IMR-90 (cell line): Measurements from ENCODE around the gene BTF3. TPM values are rescaled to one million over a fixed set of nuclear protein-coding genes. Genes with fewer than 3 reads are reported as not detected.

ENCODE experiments used
- ATAC-seq: fragments of 200-7000 bp; cut with Tn5 transposase; 2 replicates; pipeline ENCODE4 v1.9.1; 2020; ENCODE audit warnings: low read depth, mild to moderate bottlenecking, moderate library complexity
- BruUV-seq: library from RNA; stranded (reverse); fragments of 400-500 nt; replicated peaks from 2 replicates; lab custom pipeline; 2021; lab: Mats Ljungman, UMichigan
- CTCF ChIA-PET: fragments of 300-600 bp; formaldehyde crosslinking; extraction: SDS; loops from one replicate; lab custom pipeline; 2021; ENCODE audit warnings: antibody characterized with exemption; lab: Yijun Ruan, JAX
- POLR2A ChIA-PET: fragments of 300-600 bp; sonication (Branson Sonifier 250); formaldehyde crosslinking; loops from one replicate; lab custom pipeline; 2022; ENCODE audit warnings: antibody characterized with exemption; ENCODE audit not compliant: unreplicated experiment; lab: Charles Lee
- DNase-seq: peaks from one replicate; pipeline ENCODE4 v3.0.0; 2013
- H2AFZ ChIP-seq: replicated peaks from 2 replicates; pipeline ENCODE3; 2013; ENCODE audit warnings: low read length, mild to moderate bottlenecking; ENCODE audit not compliant: poor library complexity
- H2AK5ac ChIP-seq: 2 replicates; pipeline ENCODE4 v1.6.1; 2013; ENCODE audit warnings: low read depth, low read length, inconsistent platforms
- H2AK9ac ChIP-seq: replicated peaks from 2 replicates; pipeline ENCODE3; 2013; ENCODE audit warnings: mild to moderate bottlenecking, low read depth, low read length, moderate library complexity; ENCODE audit not compliant: poor library complexity
- H2BK120ac ChIP-seq: 2 replicates; pipeline ENCODE4 v1.6.1; 2013; ENCODE audit warnings: low read depth, low read length, inconsistent platforms
- H2BK15ac ChIP-seq: 3 replicates; pipeline ENCODE4 v1.6.1; 2013; ENCODE audit warnings: low read depth, low read length, inconsistent platforms
- H2BK20ac ChIP-seq: 2 replicates; pipeline ENCODE4 v1.6.1; 2013; ENCODE audit warnings: low read depth, mild to moderate bottlenecking, inconsistent platforms, low read length, moderate library complexity
- H2BK5ac ChIP-seq: 2 replicates; pipeline ENCODE4 v1.6.1; 2013; ENCODE audit warnings: mild to moderate bottlenecking, low read depth, low read length, inconsistent platforms; ENCODE audit not compliant: poor library complexity, severe bottlenecking
- H3K14ac ChIP-seq: replicated peaks from 2 replicates; pipeline ENCODE4 v1.6.1; 2013; ENCODE audit warnings: low read depth, low read length, inconsistent platforms
- H3K18ac ChIP-seq: 2 replicates; pipeline ENCODE4 v1.6.1; 2013; ENCODE audit warnings: low read depth, low read length, control low read depth
- H3K23ac ChIP-seq: 2 replicates; pipeline ENCODE4 v1.6.1; 2013; ENCODE audit warnings: low read depth, low read length, inconsistent platforms
- H3K27ac ChIP-seq: 2 replicates; pipeline ENCODE4 v1.5.1; 2013; ENCODE audit warnings: mild to moderate bottlenecking, control low read depth, low read length; ENCODE audit not compliant: insufficient read depth
- H3K27me3 ChIP-seq: 2 replicates; pipeline ENCODE4 v1.6.1; 2013; ENCODE audit warnings: low read length; ENCODE audit not compliant: control insufficient read depth, insufficient read depth
- H3K36me3 ChIP-seq: 2 replicates; pipeline ENCODE4 v1.6.1; 2013; ENCODE audit warnings: low read length, mixed read lengths; ENCODE audit not compliant: control insufficient read depth, insufficient read depth
- H3K4ac ChIP-seq: 2 replicates; pipeline ENCODE4 v1.6.1; 2013; ENCODE audit warnings: low read depth, low read length, inconsistent platforms
- H3K4me1 ChIP-seq: 2 replicates; pipeline ENCODE4 v1.6.1; 2013; ENCODE audit warnings: low read length, mixed read lengths; ENCODE audit not compliant: control insufficient read depth, insufficient read depth
- H3K4me2 ChIP-seq: 2 replicates; pipeline ENCODE4 v1.6.1; 2013; ENCODE audit warnings: low read depth, mild to moderate bottlenecking, control low read depth, low read length, moderate library complexity
- H3K4me3 ChIP-seq: 2 replicates; pipeline ENCODE4 v1.5.1; 2013; ENCODE audit warnings: low read depth, mild to moderate bottlenecking, control low read depth, low read length, moderate library complexity; ENCODE audit not compliant: insufficient read depth
- H3K56ac ChIP-seq: 2 replicates; pipeline ENCODE4 v1.6.1; 2013; ENCODE audit warnings: low read length, inconsistent platforms; ENCODE audit not compliant: insufficient read depth; ENCODE audit errors: extremely low read depth
- H3K79me1 ChIP-seq, 2 experiments: 2 replicates each; pipeline ENCODE4 v1.6.1; 2013; ENCODE audit warnings: low read length in 2 of 2, inconsistent platforms in 1 of 2, low read depth in 1 of 2
- H3K9ac ChIP-seq: 2 replicates; pipeline ENCODE4 v1.6.1; 2013; ENCODE audit warnings: low read depth, low read length, control low read depth
- H3K9me1 ChIP-seq: 2 replicates; pipeline ENCODE4 v1.6.1; 2013; ENCODE audit warnings: low read length, inconsistent platforms; ENCODE audit not compliant: insufficient read depth
- H3K9me3 ChIP-seq: 2 replicates; pipeline ENCODE4 v1.6.1; 2013; ENCODE audit warnings: low read length; ENCODE audit not compliant: control insufficient read depth, insufficient read depth
- H4K20me1 ChIP-seq: 2 replicates; pipeline ENCODE4 v1.6.1; 2013; ENCODE audit warnings: low read length, inconsistent platforms; ENCODE audit not compliant: insufficient read depth
- H4K5ac ChIP-seq: 2 replicates; pipeline ENCODE4 v1.6.1; 2013; ENCODE audit warnings: mild to moderate bottlenecking, low read depth, low read length, control low read depth
- H4K8ac ChIP-seq, 2 experiments: 2 replicates each; pipeline ENCODE4 v1.6.1; 2013; ENCODE audit warnings: low read depth in 2 of 2, low read length in 2 of 2, control low read depth in 1 of 2, inconsistent platforms in 1 of 2
- H4K91ac ChIP-seq: 2 replicates; pipeline ENCODE4 v1.6.1; 2013; ENCODE audit warnings: low read depth, low read length, inconsistent platforms; ENCODE audit not compliant: insufficient read depth
- CEBPB ChIP-seq: IDR thresholded peaks from 2 replicates; pipeline ENCODE4 v1.6.1; 2012; ENCODE audit warnings: low read depth, low read length, improper control_type of control experiment
- CHD1 ChIP-seq: IDR thresholded peaks from 2 replicates; pipeline ENCODE4 v1.6.1; 2012; ENCODE audit warnings: low read depth, low read length, improper control_type of control experiment
- FOS ChIP-seq: fragments of 150-350 bp; IDR thresholded peaks from 2 replicates; pipeline ENCODE4 v1.6.1; 2016; ENCODE audit warnings: low read depth, low read length
- MAFK ChIP-seq: IDR thresholded peaks from 2 replicates; pipeline ENCODE4 v1.6.1; 2012; ENCODE audit warnings: low read depth, low read length, improper control_type of control experiment
- NFE2L2 ChIP-seq: fragments of 150-350 bp; IDR thresholded peaks from 2 replicates; pipeline ENCODE4 v1.6.1; 2016; ENCODE audit warnings: low read depth, mild to moderate bottlenecking, low read length
- POLR2A ChIP-seq: IDR thresholded peaks from 2 replicates; pipeline ENCODE4 v1.6.1; 2012; ENCODE audit warnings: mild to moderate bottlenecking, low read depth, low read length
- RAD21 ChIP-seq: IDR thresholded peaks from 2 replicates; pipeline ENCODE4 v1.6.1; 2012; ENCODE audit warnings: low read length, improper control_type of control experiment
- RCOR1 ChIP-seq: IDR thresholded peaks from 2 replicates; pipeline ENCODE4 v1.6.1; 2012; ENCODE audit warnings: mild to moderate bottlenecking, low read length, improper control_type of control experiment; ENCODE audit not compliant: insufficient replicate concordance
- SMC3 ChIP-seq: fragments of 150-350 bp; IDR thresholded peaks from 2 replicates; pipeline ENCODE4 v1.6.1; 2016; ENCODE audit warnings: low read depth, mild to moderate bottlenecking, antibody characterized with exemption, low read length, moderate library complexity
- WGBS, 2 experiments: methylation state at CpG; one replicate each; pipeline versions ENCODE4 v1.1.5 to v1.1.7; 2013; ENCODE audit warnings: missing lambda C conversion rate in 2 of 2; ENCODE audit not compliant: insufficient read length in 1 of 2; ENCODE audit errors: extremely low coverage in 2 of 2; 5-methylcytosine and 5-hydroxymethylcytosine counted together
- dilution Hi-C: fragments of 300-500 bp; cut with HindIII; formaldehyde crosslinking; loops from one replicate; pipeline ENCODE4 v1.14.3; 2018; ENCODE audit warnings: low sequenced_read_pairs; ENCODE audit not compliant: unreplicated experiment
- in situ Hi-C: fragments of 300-500 bp; cut with MboI; formaldehyde crosslinking; loops from 3 replicates; pipeline ENCODE4 v1.14.3; 2019; ENCODE audit warnings: low sequenced_read_pairs, inconsistent platforms, mixed read lengths
- intact Hi-C: fragments of 100-400 bp; cut with micrococcal nuclease; formaldehyde crosslinking; loops from 2 replicates; pipeline ENCODE4 v1.10.0; 2022
- polyA plus RNA-seq, 3 experiments: library from polyadenylated mRNA; depleted of rRNA; stranded (reverse); fragments of >200 nt; gene quantifications; 2 replicates each; pipeline ENCODE4 v1.2.3, GENCODE V29; 2012; ENCODE audit warnings: low replicate concordance in 1 of 3
- total RNA-seq: library from RNA; depleted of rRNA; stranded (reverse); fragments of >200 nt; gene quantifications from 2 replicates; pipeline ENCODE4 v1.2.3, GENCODE V29; 2012
- TF ChIP-seq, protein P1 (sequence below): conservative IDR thresholded peaks from 2 replicates; pipeline ENCODE4 v1.5.1; 2012; ENCODE audit warnings: mild to moderate bottlenecking, low read depth, low read length, improper control_type of control experiment
- TF ChIP-seq, protein P2 (sequence below): fragments of 150-350 bp; IDR thresholded peaks from 2 replicates; pipeline ENCODE4 v1.6.1; 2017; ENCODE audit warnings: mild to moderate bottlenecking, antibody characterized with exemption, low read length, low read depth
- TF ChIP-seq, protein P3 (sequence below): fragments of 150-350 bp; IDR thresholded peaks from 2 replicates; pipeline ENCODE4 v1.6.1; 2016; ENCODE audit warnings: low read depth, mild to moderate bottlenecking, low read length, moderate library complexity, borderline replicate concordance

BTF3 gene
- total and polyA plus RNA-seq, 2 of the 4 experiments (the other 2 are of a cell fraction), result 225 to 443 TPM

DNA sequence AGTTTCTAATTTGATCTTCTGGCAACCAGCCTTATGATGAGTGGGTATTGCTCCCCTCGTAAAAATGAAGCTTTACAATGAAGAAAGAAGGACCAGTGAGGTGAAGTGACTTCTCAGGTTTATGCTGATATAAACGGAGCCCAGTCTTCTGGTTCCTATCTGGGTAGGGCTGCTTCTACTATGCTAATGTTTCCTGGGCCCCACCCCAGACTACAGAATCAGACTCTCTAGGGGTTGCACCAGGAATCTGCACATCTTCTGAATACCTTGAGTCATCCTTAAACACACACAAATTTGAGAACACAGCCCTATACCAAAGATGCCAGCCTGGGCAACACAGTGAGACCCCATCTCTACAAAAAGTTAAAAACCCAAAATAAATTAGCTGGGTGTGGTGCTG lies 16.2 kb downstream of the BTF3 start:
- no peaks in the 10 kb centered on the region for H3K36me3 ChIP-seq
- no peak overlapping the region for H2AK5ac ChIP-seq
- no TSS peak for BruUV-seq
- in situ Hi-C loops (no loop called here), intact Hi-C loops (no loop called here), dilution Hi-C loops (no loop called here)
- no peak for ATAC-seq
- H3K56ac ChIP-seq, result no peak overlapping the region
- H4K91ac ChIP-seq, result no peak overlapping the region
- no peak overlapping the region for H3K9ac ChIP-seq
- no peak overlapping the region for H3K4ac ChIP-seq
- no peaks in the 10 kb centered on the region for H3K27me3 ChIP-seq
- no peak overlapping the region for H2BK20ac ChIP-seq
- no peaks in the 10 kb centered on the region for H4K20me1 ChIP-seq
- no peak overlapping the region for H3K4me3 ChIP-seq
- no CpG with 5 or more reads among the region's 2 CpGs for WGBS, 2 experiments
- no peak overlapping the region for H3K23ac ChIP-seq
- no peaks in the 10 kb centered on the region for H3K4me1 ChIP-seq
- H4K5ac ChIP-seq, result no peak overlapping the region
- POLR2A ChIA-PET, result no interaction called here
- DNase-seq, result no peak
- H3K4me2 ChIP-seq, result no peak overlapping the region
- 0 out of 2 replicates have a peak, but pooled peaks cover 4% of the 10 kb centered on the region for H3K9me1 ChIP-seq
- no peak overlapping the region for H3K27ac ChIP-seq
- no peak overlapping the region for H2BK120ac ChIP-seq
- no peaks in the 10 kb centered on the region for H3K9me3 ChIP-seq
- no peak overlapping the region for H3K14ac ChIP-seq
- H3K79me1 ChIP-seq, result no peaks in the 10 kb centered on the region
- no peak overlapping the region for H3K18ac ChIP-seq
- CTCF ChIA-PET, result no interaction called here
- H2BK5ac ChIP-seq, result no peak overlapping the region
- H4K8ac ChIP-seq, result no peak overlapping the region
- TF ChIP-seq, protein P1, sequence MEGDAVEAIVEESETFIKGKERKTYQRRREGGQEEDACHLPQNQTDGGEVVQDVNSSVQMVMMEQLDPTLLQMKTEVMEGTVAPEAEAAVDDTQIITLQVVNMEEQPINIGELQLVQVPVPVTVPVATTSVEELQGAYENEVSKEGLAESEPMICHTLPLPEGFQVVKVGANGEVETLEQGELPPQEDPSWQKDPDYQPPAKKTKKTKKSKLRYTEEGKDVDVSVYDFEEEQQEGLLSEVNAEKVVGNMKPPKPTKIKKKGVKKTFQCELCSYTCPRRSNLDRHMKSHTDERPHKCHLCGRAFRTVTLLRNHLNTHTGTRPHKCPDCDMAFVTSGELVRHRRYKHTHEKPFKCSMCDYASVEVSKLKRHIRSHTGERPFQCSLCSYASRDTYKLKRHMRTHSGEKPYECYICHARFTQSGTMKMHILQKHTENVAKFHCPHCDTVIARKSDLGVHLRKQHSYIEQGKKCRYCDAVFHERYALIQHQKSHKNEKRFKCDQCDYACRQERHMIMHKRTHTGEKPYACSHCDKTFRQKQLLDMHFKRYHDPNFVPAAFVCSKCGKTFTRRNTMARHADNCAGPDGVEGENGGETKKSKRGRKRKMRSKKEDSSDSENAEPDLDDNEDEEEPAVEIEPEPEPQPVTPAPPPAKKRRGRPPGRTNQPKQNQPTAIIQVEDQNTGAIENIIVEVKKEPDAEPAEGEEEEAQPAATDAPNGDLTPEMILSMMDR, result no peak
- TF ChIP-seq MAFK (no peak), RCOR1 (no peak), SMC3 (no peak), NFE2L2 (no peak), FOS (no peak), RAD21 (no peak), POLR2A (no peak), CHD1 (no peak), CEBPB (no peak)
- TF ChIP-seq, protein P2, sequence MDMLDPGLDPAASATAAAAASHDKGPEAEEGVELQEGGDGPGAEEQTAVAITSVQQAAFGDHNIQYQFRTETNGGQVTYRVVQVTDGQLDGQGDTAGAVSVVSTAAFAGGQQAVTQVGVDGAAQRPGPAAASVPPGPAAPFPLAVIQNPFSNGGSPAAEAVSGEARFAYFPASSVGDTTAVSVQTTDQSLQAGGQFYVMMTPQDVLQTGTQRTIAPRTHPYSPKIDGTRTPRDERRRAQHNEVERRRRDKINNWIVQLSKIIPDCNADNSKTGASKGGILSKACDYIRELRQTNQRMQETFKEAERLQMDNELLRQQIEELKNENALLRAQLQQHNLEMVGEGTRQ, result no peak
- TF ChIP-seq, protein P3, sequence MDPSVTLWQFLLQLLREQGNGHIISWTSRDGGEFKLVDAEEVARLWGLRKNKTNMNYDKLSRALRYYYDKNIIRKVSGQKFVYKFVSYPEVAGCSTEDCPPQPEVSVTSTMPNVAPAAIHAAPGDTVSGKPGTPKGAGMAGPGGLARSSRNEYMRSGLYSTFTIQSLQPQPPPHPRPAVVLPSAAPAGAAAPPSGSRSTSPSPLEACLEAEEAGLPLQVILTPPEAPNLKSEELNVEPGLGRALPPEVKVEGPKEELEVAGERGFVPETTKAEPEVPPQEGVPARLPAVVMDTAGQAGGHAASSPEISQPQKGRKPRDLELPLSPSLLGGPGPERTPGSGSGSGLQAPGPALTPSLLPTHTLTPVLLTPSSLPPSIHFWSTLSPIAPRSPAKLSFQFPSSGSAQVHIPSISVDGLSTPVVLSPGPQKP, result no peak
- no peak overlapping the region for H2BK15ac ChIP-seq
- H2AK9ac ChIP-seq, result no peak overlapping the region
- H2AFZ ChIP-seq, result no peak overlapping the region
